ENCODE measurements around the gene UBAC2.

DNA sequence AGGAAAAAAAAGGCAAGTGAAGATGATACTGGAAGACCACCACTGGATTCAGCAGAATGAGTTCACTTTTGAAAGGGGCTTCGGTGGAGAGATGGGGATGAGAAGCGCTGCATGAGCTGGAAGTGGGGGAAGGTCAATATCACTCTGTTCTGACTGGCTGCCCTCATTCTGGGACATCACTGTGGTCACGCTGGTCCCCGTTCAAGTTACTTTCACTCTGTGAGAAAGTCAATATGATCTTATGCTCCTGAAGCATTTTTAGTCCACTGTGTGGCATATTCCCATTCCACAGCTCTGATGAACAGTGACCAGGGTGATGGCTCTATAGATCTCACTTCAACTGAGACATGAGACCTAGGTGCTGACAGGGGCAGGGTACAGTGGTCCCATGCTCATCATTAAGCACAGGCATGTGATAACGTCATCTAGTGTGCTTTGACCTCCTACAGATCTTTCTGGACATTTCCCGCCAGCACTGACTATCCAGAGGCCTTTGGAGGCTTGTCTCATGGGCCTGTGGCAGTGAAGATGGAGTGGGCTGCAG lies 146.8 kb downstream of the UBAC2 start:
- TF ChIP-seq, protein P1, sequence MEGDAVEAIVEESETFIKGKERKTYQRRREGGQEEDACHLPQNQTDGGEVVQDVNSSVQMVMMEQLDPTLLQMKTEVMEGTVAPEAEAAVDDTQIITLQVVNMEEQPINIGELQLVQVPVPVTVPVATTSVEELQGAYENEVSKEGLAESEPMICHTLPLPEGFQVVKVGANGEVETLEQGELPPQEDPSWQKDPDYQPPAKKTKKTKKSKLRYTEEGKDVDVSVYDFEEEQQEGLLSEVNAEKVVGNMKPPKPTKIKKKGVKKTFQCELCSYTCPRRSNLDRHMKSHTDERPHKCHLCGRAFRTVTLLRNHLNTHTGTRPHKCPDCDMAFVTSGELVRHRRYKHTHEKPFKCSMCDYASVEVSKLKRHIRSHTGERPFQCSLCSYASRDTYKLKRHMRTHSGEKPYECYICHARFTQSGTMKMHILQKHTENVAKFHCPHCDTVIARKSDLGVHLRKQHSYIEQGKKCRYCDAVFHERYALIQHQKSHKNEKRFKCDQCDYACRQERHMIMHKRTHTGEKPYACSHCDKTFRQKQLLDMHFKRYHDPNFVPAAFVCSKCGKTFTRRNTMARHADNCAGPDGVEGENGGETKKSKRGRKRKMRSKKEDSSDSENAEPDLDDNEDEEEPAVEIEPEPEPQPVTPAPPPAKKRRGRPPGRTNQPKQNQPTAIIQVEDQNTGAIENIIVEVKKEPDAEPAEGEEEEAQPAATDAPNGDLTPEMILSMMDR (IDR thresholded peaks at IDR 0.05; ENCODE audit: low read length): no peak
- no peak for TF ChIP-seq EZH2 (IDR thresholded peaks at IDR 0.05; ENCODE audit: borderline replicate concordance, low read length)

All from OCI-LY1 (cell line).